GM12872 (cell line): ENCODE results near the gene UBC.

Source experiments
- CTCF ChIP-seq: IDR thresholded peaks from 3 replicates; pipeline ENCODE4 v1.5.1; 2011; ENCODE audit warnings: low read depth, mild to moderate bottlenecking, low read length, moderate library complexity; ENCODE audit not compliant: insufficient read depth

UBC gene

GRCh38 chr12:124862768-124863415 lies 51.6 kb downstream of the UBC start:
- TF ChIP-seq CTCF, result no peak

- no peak for TF ChIP-seq CTCF
Measured at GRCh38 chr12:124861898-124862676, 52.4 kb downstream of the UBC start.
